Neural crest cell (in vitro differentiated cells): ENCODE data around the gene CALCOCO2. TPM values are rescaled to one million over a fixed set of nuclear protein-coding genes. Genes with fewer than 3 reads are reported as not detected.

ENCODE experiments used
- DNase-seq: peaks from one replicate; pipeline ENCODE4 v3.0.0; 2021; ENCODE audit warnings: low read depth, mixed read lengths, low spot score
- H3K27ac Mint-ChIP-seq: one replicate; pipeline ENCODE4 v1.8.0; 2021; ENCODE audit warnings: mild to moderate bottlenecking, mixed read lengths; ENCODE audit not compliant: unreplicated experiment
- H3K27me3 Mint-ChIP-seq: 2 replicates; pipeline ENCODE4 v1.8.0; 2021; ENCODE audit warnings: low read depth, mild to moderate bottlenecking, mixed read lengths
- H3K36me3 Mint-ChIP-seq: 2 replicates; pipeline ENCODE4 v1.8.0; 2021; ENCODE audit warnings: low read depth, mild to moderate bottlenecking, mixed read lengths
- H3K4me1 Mint-ChIP-seq: 2 replicates; pipeline ENCODE4 v1.8.0; 2021; ENCODE audit warnings: mixed read lengths
- H3K4me3 Mint-ChIP-seq: one replicate; pipeline ENCODE4 v1.8.0; 2021; ENCODE audit warnings: mild to moderate bottlenecking, mixed read lengths
- H3K9me3 Mint-ChIP-seq: 2 replicates; pipeline ENCODE4 v1.8.0; 2021; ENCODE audit warnings: mixed read lengths
- total RNA-seq: library from RNA; stranded (reverse); gene quantifications from 2 replicates; pipeline ENCODE4 v1.2.1, GENCODE V29; 2021
- TF ChIP-seq, protein P1 (sequence below): fragments of 200-600 bp; sonication (generic); conservative IDR thresholded peaks from 2 replicates; pipeline ENCODE4 v1.5.0; 2021; ENCODE audit warnings: antibody characterized with exemption, mild to moderate bottlenecking

The CALCOCO2 gene
- total RNA-seq, 1 donor from 2014 or later: 35.7 TPM

DNA sequence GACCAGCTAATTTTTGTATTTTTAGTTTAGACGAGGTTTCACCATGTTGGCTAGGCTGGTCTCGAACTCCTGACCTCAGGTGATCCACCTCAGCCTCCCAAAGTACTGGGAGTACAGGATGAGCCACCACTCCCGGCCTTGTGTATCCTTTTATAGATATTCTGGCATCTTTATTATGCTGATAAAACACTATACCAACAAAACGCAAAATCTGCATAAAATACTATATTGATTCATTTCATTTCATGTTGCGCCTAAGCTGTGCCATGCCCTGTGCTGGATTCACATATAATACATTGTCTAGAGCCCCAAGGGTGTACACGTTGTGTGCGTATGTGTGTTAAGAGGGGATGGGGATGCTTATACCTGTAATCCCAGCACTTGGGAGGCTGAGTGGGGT is 73.6 kb downstream of the CALCOCO2 start:
- Mint-ChIP-seq H3K9me3 (no peaks in the 10 kb centered on the region), H3K27me3 (no peaks in the 10 kb centered on the region), H3K4me3 (peak overlapping the region; percentile 75), H3K27ac (no peak overlapping the region), H3K36me3 (no peaks in the 10 kb centered on the region), H3K4me1 (peaks cover 14% of the 10 kb centered on the region)
- no peak for DNase-seq
- TF ChIP-seq, protein P1, sequence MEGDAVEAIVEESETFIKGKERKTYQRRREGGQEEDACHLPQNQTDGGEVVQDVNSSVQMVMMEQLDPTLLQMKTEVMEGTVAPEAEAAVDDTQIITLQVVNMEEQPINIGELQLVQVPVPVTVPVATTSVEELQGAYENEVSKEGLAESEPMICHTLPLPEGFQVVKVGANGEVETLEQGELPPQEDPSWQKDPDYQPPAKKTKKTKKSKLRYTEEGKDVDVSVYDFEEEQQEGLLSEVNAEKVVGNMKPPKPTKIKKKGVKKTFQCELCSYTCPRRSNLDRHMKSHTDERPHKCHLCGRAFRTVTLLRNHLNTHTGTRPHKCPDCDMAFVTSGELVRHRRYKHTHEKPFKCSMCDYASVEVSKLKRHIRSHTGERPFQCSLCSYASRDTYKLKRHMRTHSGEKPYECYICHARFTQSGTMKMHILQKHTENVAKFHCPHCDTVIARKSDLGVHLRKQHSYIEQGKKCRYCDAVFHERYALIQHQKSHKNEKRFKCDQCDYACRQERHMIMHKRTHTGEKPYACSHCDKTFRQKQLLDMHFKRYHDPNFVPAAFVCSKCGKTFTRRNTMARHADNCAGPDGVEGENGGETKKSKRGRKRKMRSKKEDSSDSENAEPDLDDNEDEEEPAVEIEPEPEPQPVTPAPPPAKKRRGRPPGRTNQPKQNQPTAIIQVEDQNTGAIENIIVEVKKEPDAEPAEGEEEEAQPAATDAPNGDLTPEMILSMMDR: no peak

DNA sequence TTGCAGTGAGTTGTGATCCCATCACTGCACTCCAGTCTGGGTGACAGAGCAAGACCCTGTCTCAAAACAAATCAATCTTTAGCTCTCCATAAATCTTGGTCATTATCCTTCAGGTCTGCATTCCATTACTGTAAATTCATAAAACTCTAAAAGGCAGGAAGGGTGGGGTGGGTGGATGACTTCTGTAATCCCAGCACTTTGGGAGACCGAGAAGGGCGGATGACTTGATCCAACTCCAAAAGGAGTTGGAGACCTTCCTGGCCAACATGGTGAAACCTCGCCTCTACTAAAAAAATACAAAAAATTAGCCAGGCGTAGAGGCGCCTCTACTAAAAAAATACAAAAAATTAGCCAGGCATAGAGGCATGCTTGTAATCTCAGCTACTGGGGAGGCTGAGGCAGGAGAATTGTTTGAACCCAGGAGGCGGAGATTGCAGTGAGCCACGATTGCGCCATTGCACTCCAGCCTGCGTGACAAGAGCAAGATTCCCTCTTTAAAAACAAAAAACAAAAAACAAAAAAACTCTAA is 75.2 kb downstream of the CALCOCO2 start:
- Mint-ChIP-seq H3K9me3 (no peaks in the 10 kb centered on the region), H3K27ac (no peak overlapping the region), H3K4me1 (peaks cover 30% of the 10 kb centered on the region), H3K27me3 (no peaks in the 10 kb centered on the region), H3K36me3 (no peaks in the 10 kb centered on the region), H3K4me3 (peak overlapping the region; percentile 62)
- TF ChIP-seq, protein P1: no peak
- no peak for DNase-seq

DNA sequence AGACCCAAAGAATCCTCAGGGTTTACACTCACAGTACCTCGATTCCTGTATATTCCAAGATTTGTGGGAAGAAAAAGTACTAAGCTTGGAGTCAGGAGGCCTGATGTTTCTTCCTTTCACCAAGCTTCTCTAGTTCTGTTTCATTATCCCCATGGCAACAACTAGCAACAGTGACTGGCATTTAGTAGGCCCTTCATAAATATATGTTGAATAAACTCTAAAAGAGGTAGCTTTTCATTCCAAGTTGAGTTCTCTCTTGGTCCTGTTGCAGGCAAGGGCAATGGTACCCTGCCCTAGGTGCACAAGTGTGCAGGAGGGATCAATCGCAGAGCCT is 76.8 kb downstream of the CALCOCO2 start:
- no peak for DNase-seq
- peaks cover 5% of the 10 kb centered on the region for H3K36me3 Mint-ChIP-seq
- TF ChIP-seq, protein P1: no peak
- H3K4me1 Mint-ChIP-seq: peaks cover 46% of the 10 kb centered on the region
- H3K9me3 Mint-ChIP-seq: no peaks in the 10 kb centered on the region
- peak overlapping the region; percentile 94 for H3K27ac Mint-ChIP-seq
- H3K27me3 Mint-ChIP-seq: no peaks in the 10 kb centered on the region
- peak overlapping the region; percentile 93 for H3K4me3 Mint-ChIP-seq

DNA sequence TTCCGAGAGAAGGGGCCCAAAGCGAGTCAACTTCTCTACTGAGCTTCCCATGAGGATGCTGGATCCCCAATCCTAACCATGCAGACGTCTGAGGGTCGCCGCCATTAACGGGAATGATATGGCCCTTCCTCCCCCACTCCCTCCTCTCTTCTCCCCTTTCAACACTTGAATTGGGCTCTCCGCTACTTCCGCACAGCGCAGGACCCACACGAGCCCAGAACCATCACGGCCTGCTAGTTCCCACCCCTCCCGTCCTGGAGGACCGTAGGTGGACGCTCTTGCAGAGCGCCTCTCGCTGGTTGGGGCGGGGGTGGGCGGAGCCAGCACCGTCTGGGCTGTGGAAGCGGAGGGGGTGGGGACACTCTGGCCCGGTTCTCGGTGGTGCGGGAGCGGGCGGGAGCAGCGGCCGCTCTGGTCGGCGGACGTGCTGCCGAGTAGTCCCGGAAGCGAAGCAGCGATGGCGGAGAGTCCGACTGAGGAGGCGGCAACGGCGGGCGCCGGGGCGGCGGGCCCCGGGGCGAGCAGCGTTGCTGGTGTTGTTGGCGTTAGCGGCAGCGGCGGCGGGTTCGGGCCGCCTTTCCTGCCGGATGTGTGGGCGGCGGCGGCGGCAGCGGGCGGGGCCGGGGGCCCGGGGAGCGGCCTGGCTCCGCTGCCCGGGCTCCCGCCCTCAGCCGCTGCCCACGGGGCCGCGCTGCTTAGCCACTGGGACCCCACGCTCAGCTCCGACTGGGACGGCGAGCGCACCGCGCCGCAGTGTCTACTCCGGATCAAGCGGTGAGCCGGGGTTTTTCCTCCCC is 77.4 kb downstream of the CALCOCO2 start, which contains the start of gene UBE2Z:
TSS of gene UBE2Z (plus strand) at position 361 of the 797 bp plus-strand sequence. CDS start at position 458, 97 bp downstream.
- peak within 1 kb of the TSS; percentile 96 for H3K4me3 Mint-ChIP-seq
- peaks cover 48% of the 10 kb centered on the region for H3K4me1 Mint-ChIP-seq
- peaks cover 6% of the 10 kb centered on the region for H3K36me3 Mint-ChIP-seq
- peak; percentile 66 for DNase-seq
- H3K27ac Mint-ChIP-seq: peak within 1 kb of the TSS; percentile 96
- TF ChIP-seq, protein P1: no peak
- H3K27me3 Mint-ChIP-seq: no peaks in the 10 kb centered on the region
- H3K9me3 Mint-ChIP-seq: no peaks in the 10 kb centered on the region

DNA sequence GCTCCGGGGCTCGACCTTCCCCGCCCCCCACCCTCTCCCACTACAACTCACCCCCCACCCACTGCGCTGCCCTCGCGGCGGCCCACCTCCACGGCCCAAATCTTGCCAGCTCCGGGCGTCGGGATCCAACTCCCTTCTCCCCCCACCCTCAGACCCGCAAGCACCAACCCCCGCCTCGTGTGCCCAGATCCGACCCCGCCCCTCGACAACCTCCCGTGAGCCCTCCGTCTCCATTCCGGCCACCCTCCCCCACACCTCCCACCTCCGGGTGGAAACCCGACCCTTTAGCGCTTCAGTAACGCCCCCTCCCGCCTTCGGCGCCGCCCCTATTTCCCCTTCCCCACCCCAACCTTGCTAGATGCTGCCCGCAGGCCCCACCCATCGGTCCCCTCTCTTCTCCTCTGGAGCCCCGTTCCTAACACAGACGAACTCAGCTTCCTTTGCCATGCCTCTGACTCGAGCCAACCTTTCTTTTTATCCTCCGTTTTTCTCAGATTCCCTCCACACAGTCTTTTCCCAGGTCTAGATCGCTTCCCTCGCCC is 78.1 kb downstream of the CALCOCO2 start:
- no peaks in the 10 kb centered on the region for H3K9me3 Mint-ChIP-seq
- H3K4me1 Mint-ChIP-seq: peaks cover 49% of the 10 kb centered on the region
- H3K27me3 Mint-ChIP-seq: no peaks in the 10 kb centered on the region
- H3K27ac Mint-ChIP-seq: peak overlapping the region; percentile 96
- peaks cover 10% of the 10 kb centered on the region for H3K36me3 Mint-ChIP-seq
- TF ChIP-seq, protein P1: no peak
- peak overlapping the region; percentile 96 for H3K4me3 Mint-ChIP-seq
- DNase-seq: peak; percentile 86
